NOMO-1 treated with DMSO at 0.1 percent for 48 hours (cell line): ENCODE results near the gene CSTPP1.

Experiments
- DNase-seq: peaks from one replicate; lab custom pipeline; 2025; ENCODE audit not compliant: unreplicated experiment; lab: John Stamatoyannopoulos, UW

CSTPP1 gene, protein sequence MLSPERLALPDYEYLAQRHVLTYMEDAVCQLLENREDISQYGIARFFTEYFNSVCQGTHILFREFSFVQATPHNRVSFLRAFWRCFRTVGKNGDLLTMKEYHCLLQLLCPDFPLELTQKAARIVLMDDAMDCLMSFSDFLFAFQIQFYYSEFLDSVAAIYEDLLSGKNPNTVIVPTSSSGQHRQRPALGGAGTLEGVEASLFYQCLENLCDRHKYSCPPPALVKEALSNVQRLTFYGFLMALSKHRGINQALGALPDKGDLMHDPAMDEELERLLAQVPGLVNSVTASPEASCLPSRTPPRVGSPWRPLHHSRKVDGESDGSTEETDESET

DNA sequence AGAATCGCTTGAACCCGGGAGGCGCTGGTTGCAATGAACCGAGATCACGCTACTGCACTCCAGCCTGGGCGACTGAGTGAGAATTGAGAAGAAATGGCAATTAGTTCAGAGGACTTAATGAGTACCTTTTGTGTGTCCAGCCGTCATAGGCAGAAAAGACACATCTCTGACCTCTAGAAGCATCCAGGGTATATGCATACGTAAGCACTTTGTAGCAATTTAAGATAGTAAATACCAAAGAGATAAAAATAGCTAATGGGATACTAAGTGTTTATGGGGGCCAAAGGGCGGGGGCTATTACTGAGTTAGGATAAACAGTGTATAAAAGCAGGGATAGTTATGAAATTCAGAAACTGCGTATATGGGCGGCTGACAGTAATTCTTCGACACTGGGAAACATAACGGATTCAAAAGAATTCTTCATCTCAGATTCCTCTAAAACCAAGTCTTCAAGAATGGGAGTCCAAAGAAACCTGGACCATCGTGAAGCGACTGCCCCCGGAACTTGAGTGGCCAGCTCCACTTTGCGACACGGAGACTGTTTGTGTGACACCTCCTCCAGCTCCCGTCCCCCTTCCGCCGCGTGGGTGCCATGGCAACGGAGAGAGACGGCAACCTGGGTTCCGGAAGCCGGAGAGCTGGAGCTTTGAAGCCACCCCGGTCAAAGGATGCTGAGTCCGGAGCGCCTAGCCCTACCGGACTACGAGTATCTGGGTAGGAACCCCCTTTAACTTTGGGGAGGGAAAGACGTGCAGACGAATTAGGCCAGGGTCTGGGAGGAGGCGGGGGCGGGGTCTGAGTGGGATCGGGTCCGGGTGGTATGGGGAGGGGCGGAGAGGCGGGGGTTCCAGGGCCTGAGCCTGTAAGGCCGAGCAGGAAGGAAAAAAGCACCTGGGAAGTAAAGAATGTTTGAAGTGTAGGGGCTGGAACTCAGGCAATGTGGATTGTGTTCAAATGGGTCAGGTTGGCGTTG lies at the start of gene CSTPP1:
Gene CSTPP1 (plus strand): TSS at position 624 of the 973 bp plus-strand sequence. CDS start 45 bp downstream, at position 669.
- DNase-seq, result peak; percentile 82

DNA sequence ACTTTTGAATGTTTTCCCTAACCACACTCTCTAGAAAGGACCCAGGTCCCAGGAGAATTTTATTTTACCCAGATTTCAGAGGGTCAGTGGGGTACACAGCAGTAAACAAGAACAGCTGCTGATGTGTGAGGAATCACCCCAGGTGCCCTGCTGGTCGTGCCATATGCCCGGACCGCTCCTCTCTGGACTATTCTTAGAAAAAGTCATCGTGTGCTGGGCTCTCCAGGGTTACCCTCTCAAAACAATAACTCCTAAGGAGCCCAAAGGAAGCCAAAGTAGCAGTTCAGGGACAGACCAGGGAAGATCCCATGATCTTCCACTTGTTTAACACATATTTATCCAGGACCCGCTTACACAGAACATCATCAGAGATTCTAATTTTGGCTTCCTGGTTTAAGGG lies 47.9 kb upstream of the CSTPP1 start:
- no peak for DNase-seq

DNA sequence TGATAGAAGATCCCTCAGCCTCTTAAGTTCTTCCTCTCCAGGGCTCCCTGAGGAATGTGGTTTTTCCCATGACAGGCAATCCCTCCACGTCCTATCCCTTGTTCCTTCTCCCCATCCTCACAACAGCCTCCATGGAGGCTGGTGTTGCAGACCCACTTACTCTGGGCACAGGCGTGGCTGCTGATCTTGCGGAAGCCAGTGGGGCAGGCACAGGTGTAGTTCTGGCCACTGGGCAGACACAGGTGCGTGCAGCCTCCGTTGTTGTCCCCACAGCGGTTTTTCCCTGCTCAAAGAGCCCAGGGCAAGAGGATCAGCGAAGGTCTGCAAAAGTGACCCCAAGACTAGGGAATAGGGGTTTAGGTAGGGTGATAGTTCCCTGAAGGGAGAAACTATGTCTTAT lies 47.3 kb upstream of the CSTPP1 start:
- no peak for DNase-seq

DNA sequence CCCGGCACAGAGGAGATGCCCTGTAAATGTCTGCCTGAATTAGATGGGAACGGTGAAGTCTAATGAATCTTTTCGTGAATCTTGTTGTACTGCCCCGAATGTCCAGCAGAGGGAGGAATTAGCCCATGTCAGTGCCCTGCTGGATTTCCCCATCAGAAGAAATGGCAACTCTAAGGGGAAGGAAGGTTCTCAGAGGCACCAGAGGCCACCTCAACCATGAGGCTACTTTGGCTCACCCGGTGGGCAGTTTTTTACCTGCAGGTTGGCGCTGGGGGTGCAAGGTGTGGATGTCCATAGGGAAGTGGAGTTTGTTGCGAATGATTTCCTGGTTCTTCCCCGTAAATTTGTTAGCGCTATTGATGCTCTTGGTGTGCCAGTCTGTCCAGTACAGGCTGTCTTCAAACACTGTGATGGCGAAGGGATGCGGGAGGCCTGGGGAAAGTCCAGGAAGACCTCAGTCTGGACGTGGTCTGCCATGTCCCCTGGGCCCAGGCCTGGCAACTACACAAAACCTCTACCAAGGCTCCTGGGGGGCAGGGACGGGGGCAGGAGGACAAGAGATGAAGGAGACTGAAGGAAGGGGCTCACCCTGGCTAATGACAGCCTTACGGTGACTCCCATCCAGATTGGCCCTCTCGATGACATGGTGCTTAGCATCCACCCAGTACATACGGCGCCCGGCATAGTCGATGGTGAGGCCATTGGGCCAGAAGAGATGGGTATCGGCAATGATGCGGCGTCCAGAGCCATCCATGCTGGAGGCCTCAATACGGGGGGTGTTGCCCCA lies 46.7 kb upstream of the CSTPP1 start:
- DNase-seq, result peak; percentile 75

DNA sequence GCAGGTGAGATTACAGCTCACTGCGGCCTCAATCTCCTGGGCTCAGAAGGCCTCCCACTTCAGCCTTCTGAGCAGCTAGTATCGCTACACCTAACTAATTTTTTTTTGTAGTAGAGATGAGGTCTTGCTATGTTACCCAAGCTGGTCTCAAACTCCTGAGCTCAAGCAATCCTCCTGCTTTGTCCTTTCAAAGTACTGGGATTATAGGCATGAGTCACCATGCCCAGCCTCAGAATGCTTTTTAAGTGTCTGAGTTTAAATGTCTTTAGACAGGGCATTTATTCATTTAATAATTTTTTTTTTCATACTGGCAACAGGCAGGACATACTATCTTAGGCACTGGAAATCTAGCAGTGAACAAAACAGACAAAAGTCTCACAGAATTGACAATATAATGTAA lies 45.9 kb upstream of the CSTPP1 start:
- no peak for DNase-seq

DNA sequence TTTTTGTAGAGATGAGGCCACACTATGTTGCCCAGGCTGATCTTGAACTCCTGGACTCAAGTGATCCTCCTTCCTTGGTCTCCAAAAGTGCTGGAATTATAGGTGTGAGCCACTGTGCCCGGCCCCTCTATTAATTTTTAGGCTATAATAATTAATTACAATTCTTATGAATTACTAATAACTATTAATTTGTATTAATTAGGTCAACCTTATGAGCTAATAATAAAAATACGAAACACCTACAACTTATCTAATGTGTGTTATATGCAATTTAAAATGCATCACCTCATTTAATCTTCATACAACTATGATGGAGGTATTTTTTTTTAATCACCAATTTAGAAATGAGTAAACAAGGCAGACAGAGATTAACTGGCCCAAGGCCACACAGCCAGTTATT lies 44.5 kb upstream of the CSTPP1 start:
- no peak for DNase-seq

DNA sequence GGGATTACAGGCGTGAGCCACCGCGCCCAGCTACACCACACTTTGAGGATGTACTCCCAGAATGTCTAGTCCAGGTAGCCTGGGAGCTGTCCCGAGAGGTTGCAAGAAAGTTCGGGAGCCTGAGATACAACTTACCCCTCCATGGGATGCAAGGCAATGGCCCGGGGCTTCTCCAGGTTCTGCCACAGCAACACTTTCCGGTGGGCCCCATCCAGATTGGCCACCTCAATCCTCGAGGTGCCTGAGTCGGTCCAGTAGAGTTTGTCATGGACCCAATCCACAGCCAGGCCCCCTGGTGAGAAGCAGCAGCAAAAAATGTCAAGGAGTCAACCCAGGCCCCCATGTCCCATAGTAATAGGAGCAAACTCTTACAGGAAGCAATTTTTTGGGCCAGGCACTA lies 43.7 kb upstream of the CSTPP1 start:
- DNase-seq, result no peak

DNA sequence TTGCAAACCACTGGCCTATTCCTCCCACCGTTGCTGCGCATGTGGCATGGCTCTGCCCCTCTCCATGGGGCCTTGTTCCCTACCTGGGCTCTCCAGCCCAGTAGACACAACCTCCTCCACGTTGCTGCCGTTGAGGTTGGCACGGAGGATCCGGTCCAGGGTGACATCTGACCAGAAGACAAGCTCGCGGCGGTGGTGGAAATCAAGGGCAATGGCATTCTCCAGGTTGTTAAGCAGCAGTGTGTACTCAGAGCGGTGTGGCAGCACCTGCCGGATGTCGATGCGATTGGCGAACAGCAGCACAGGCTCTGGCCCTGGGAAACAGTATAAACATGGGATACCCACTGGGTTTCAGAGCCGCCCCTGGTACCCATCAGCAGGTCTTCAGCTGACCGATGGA lies 42.1 kb upstream of the CSTPP1 start:
- no peak for DNase-seq

DNA sequence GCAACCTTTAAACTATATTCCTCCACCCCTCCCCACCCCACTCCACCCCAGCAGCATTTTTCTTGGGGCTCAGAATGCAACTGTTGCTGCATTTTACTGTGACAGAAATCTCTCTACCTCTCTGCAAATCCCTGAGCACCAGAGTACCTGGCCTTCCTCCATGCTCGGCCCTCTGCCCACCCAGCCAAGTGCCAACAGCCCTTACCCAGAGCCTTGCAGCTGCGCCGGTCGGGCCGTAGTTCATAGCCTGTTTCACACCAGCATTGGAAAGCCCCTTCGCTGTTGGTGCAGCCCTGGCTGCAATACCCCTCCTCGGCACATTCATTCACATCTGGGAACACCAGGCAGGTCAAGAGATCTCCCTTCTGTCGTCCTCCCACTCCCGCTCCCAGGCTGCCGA lies 41.6 kb upstream of the CSTPP1 start:
- no peak for DNase-seq

DNA sequence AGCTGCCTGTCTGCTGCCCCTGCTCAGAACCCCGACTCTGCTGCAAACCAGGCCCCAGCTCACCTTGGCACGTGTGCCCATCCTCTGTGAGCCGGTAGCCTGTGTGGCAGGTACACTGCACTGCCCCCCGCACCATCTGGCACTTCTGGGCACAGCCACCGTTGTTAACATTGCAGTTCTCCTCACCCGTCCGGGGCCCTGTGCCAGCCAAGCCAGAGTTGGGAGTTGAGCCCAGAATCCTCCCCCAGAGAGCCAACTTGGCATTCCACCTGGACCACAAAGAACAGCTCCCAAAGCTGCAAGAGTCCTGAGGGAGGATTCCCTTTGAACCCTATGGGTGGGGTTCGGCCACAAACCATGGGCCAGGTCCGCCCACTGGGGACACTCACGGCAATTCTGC lies 40.7 kb upstream of the CSTPP1 start:
- DNase-seq, result no peak

DNA sequence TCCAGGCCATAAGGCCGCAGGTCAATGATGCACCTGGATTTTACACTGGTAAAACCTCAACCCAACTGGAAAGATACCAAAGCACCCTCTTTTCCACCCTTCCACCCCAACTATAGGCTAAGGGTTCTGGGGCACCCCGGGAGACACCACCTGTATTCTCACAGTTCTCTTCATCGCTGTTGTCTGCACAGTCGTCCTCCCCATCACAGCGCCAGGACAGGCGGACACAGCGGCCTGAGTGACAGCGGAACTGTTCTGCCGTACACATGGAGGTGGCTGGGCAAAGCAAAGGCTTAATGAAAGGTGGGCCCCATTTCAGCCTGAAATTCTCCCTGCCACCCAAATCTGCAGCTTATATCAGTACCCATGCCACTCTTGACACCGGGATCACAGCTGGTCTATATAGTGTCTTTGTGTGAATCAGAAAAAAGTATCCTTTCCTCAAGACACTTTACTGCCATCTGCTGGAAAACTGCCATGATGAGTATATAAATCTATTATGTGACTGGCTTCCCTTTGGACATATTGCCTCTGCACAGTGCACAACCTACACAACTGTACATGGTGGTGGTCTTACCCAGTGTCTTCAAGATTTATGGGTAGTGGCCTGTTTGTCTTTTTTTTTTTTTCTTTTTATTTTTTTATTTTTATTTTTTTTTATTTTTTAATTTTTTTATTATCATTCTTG lies 39.7 kb upstream of the CSTPP1 start:
- peak; percentile 66 for DNase-seq

DNA sequence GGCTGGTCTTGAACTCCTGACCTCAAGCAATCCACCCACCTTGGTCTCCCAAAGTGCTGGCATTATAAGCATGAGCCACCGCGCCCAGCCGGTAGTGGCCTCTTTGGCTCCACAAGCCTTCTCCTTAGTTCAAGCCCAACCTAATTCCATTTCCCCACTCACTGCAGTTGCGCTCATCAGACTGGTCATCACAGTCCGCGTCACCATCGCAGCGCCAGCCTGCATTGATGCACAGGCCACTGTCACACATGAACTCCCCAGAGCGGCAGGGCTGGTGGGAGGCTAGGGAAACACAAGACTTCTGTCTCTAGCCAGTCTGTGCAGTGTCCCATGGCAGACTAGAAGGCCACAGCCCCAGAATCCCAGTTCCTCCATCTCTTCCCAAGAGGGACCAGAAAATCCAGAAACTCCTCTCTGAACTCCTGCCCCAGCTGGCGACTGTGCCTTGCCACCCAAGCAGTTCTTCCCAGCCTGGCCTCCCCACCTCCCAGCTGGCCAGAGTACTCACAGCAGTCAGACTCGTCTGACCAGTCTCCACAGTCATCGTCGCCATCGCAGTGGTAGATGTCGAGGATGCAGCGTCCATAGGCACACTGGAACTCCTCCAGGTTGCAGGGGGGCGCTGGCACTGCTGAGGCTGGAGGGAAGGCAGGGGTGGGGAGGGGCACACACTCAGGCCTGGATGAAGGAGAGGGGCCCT lies 38.0 kb upstream of the CSTPP1 start:
- DNase-seq, result no peak

DNA sequence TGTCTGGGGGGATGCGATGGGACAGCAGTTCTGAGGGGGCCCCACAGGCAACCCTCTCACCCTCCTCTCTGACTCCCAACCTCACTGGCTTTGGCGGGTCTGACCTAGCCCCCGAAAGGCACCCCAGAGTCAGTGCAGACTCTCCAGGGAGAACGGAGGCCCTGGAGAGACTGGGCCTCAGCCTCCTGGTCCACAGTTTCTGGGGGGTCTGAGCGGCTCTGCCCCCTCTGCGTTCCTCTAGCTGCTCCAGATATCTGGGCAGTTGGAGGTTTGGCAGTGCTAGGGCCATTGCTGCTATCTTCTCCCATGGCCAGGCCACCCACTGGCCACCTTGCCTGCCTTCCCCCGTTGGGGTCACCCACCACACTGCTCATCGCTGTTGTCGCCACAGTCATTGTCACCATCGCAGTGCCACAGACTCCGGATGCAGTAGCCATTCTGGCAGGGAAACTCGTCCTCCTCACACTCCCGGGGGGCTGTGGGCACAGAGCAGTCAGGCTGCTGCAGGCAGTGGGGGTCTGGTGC lies 37.0 kb upstream of the CSTPP1 start:
- no peak for DNase-seq

DNA sequence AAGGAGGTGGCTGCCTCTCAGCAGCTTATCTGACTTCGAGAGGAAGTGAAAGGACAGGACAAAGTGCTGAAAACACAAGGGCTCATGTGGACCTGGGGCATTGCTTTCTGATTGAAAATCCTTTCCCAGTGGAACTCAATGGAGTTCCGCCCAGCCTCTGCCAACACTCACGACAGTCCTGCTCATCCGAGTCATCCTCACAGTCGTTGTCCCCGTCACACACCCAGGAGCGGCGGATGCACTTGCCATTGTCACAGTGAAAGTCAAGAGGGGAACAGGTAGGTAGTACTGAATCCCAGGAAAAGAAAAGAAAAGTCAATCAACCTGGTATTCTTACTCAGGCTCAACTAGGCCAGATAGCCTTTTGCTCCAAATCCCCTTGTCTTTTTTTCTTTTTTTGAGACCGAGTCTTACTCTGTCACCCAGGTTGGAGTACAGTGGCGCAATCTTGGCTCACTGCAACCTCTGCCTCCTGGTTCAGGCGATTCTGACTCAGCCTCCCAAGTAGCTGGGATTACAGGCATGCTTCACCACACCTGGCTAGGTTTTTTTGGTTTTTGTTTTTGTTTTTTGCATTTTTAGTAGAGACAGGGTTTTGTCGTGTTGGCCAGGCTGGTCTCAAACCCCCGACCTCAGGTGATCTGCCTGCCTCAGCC lies 36.3 kb upstream of the CSTPP1 start:
- no peak for DNase-seq

DNA sequence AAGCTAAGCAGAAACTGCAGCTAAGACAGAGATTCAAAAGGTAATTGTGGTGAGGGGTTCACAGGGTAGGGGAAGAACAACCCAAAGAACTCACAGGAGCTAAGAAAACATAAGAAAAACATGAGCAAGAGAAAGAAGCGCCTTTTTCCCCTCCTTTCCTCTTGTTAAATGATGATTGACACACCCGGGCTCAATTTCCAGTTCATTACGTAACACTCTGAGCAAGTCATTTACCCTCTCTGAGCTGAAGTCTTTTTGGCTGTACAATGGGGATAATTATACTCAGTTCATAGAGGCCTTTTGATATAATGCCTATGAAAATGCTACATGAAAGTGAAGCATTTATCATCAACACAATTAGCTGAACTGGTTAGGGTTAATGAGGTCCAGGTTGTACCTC lies 35.4 kb upstream of the CSTPP1 start:
- DNase-seq, result peak; percentile 24

DNA sequence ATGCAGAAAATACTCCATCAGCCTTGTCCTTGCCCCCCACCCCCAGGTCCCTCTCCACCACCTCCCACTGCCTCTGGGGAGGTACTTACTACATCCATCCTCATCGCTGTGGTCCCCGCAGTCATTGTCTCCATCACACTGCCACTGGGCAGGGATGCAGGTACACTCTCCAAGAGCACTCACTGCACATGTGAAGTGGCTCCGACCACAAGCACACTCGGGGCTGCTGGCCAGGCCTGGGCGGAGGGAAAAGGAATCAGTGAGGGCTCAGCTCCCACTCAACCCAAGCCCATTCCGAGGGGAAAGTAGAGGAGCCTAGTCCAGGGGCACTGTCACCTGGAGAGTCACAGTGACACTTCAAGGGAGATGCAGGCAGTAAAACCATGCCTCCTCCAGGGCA lies 33.9 kb upstream of the CSTPP1 start:
- no peak for DNase-seq

DNA sequence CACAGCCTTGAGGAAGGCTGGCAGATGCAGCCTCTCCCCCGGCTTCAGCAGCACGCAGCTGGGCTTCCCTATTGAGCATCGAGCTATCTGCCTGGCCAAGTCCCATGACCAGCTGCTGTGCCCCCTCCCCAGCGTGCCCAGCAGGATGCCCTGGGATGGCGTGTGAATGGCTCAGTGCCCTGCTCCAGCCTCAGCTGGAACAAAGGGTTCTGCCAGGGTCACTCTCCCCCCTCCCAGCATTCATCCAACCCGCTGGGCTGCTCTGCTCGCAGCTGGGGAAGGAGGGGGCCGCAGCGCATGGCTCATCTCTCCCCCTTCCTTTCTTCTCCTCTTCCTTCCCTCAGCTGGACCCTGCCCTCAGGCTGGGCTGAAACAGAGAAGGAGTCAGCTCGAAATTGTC lies 32.7 kb upstream of the CSTPP1 start:
- no peak for DNase-seq

DNA sequence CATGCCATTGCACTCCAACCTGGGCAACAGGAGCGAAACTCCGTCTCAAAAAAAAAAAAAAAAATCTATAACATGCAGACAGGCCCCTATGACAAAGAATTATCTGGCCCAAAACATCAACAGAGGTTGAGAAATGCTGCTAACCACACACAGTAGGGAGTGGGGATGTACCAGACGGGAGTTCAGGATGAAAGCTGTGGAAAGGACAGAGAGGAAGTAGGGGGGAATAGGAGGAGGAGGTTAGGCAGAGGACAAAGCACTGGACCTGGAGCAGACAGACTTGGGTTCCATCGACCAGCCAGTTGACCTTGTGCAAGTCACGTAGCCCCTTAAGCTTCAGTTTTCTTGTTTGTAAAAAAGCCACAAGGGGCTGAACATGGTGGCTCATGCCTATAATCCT lies 30.8 kb upstream of the CSTPP1 start:
- DNase-seq, result no peak

DNA sequence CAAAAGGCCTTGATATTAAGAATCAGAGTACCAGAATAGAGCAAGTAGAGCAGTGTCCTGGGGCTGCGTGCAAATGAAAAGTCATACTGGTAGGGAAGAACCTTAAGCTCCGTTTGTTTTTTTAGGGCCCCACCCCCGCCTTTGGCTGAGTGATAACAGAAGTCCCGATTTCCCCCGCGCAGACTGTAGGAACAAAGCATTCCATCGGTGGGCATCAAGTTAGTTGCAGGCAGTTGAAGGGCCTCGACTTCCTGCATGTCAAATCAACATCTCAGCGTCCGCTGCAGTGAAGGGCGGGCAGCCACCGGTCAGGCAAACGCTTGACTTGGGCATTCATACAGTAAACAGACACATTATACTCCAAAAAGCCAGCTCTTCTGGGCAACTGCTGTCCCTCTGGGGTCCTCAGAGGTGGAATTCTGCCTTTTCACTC lies 29.9 kb upstream of the CSTPP1 start:
- DNase-seq, result no peak
